ENCODE measurements around the gene MTF2. TPM values are rescaled to one million over a fixed set of nuclear protein-coding genes. Genes with fewer than 3 reads are reported as not detected.

MTF2 gene
- polyA plus RNA-seq, 1 donor (not counting 4 experiments of a cell fraction or from before 2014, with no cell fraction given): 24.8 TPM

DNA sequence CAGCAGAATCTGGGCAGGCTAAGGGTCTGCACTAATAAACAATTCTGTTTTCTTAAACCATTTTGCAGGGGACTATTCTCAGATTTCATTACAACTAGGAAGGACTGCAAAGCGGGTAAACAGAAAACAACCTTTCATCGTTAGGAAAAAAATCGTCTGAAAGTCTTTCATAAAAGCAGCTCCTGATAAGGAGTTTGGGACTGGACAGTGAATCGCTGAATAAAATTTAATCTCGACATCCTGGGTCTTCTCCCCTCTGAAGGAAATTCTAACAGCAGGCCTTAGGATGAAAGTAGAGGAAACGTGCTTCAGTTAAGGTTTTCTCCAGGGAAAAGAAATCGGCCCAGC is 471 bp upstream of the MTF2 start:
- H3K4me1 ChIP-seq (ENCODE audit: control insufficient read depth, extremely low read depth, insufficient read depth, low read length): peaks cover 18% of the 10 kb centered on the region
- peaks cover 48% of the 10 kb centered on the region for H3K79me2 ChIP-seq (ENCODE audit: control insufficient read depth, insufficient read depth, low read length)
- H4K20me1 ChIP-seq (ENCODE audit: control insufficient read depth, extremely low read depth, insufficient read depth, low read length): no peaks in the 10 kb centered on the region
- no peaks in the 10 kb centered on the region for H3K9me3 ChIP-seq (ENCODE audit: control insufficient read depth, low read depth, low read length)
- H3K27me3 ChIP-seq (ENCODE audit: control insufficient read depth, extremely low read depth, insufficient read depth, low read length): no peaks in the 10 kb centered on the region
- H3K36me3 ChIP-seq (ENCODE audit: control insufficient read depth in 2 of 2, extremely low read depth in 1 of 2, insufficient read depth in 2 of 2, low read length in 2 of 2): peaks cover 0 to 3% of the 10 kb centered on the region in 2 experiments
- no peaks in the 10 kb centered on the region for H3K9me1 ChIP-seq (ENCODE audit: control insufficient read depth, extremely low read depth, insufficient read depth, low read length)
- H3K9ac ChIP-seq (ENCODE audit: control insufficient read depth, extremely low read depth, insufficient read depth, low read length): peak overlapping the region; percentile 97
- TF ChIP-seq, protein P1, sequence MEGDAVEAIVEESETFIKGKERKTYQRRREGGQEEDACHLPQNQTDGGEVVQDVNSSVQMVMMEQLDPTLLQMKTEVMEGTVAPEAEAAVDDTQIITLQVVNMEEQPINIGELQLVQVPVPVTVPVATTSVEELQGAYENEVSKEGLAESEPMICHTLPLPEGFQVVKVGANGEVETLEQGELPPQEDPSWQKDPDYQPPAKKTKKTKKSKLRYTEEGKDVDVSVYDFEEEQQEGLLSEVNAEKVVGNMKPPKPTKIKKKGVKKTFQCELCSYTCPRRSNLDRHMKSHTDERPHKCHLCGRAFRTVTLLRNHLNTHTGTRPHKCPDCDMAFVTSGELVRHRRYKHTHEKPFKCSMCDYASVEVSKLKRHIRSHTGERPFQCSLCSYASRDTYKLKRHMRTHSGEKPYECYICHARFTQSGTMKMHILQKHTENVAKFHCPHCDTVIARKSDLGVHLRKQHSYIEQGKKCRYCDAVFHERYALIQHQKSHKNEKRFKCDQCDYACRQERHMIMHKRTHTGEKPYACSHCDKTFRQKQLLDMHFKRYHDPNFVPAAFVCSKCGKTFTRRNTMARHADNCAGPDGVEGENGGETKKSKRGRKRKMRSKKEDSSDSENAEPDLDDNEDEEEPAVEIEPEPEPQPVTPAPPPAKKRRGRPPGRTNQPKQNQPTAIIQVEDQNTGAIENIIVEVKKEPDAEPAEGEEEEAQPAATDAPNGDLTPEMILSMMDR (optimal IDR thresholded peaks at IDR 0.05 in 1 of 3, IDR thresholded peaks at IDR 0.05 in 1 of 3, conservative IDR thresholded peaks at IDR 0.05 in 1 of 3; ENCODE audit: extremely low read depth in 1 of 3, insufficient read depth in 2 of 3, low read length in 3 of 3): no peak
- TF ChIP-seq EZH2 (IDR thresholded peaks at IDR 0.05; ENCODE audit: low read length): no peak
- H3K4me2 ChIP-seq (ENCODE audit: control insufficient read depth, extremely low read depth, insufficient read depth, low read depth, low read length): peak overlapping the region; percentile 99
- H3K4me3 ChIP-seq (ENCODE audit: control insufficient read depth in 2 of 3, extremely low read depth in 1 of 3, insufficient read depth in 2 of 3, low read depth in 1 of 3, low read length in 3 of 3): peak overlapping the region; percentile 98 to 100 (median 99)
- peak overlapping the region; percentile 99 for H2AFZ ChIP-seq (ENCODE audit: control insufficient read depth, low read length)
- DNase-seq (ENCODE audit: low read depth, low spot score): no peak
- peak overlapping the region; percentile 97 for H3K27ac ChIP-seq (ENCODE audit: control insufficient read depth, insufficient read depth, low read length)
- no peak for FAIRE-seq
- dilution Hi-C loops (cut with MboI; ENCODE audit: extremely low pct_ligation_motif_present, low sequenced_read_pairs): no loop called here

DNA sequence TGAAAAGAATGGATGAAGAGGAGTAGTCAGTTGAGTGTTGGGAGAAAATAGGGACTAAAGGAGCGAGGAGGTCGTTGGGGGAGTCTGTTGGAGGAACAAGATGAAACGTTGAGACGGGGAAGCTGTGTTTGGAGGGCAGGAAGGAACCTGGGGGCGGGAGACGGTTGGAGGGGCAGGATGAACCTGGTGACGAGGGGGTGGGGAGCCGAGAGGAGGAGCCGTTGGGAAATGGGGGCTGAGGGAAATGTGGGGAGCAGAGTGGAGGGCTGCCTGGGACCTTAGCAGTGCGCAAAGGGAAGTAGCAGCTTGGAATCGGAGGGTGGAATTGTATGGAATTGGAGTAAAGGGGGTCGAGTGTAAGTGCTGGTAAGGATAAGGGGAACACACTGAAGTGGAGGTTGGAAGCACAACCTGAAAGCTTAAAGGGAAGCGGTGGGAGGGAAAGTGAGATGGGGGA is 630 bp downstream of the MTF2 start:
- H3K4me1 ChIP-seq (ENCODE audit: control insufficient read depth, extremely low read depth, insufficient read depth, low read length): peaks cover 18% of the 10 kb centered on the region
- peak overlapping the region; percentile 99 for H2AFZ ChIP-seq (ENCODE audit: control insufficient read depth, low read length)
- peak overlapping the region; percentile 97 for H3K9ac ChIP-seq (ENCODE audit: control insufficient read depth, extremely low read depth, insufficient read depth, low read length)
- H3K79me2 ChIP-seq (ENCODE audit: control insufficient read depth, insufficient read depth, low read length): peaks cover 59% of the 10 kb centered on the region
- TF ChIP-seq, protein P1 (optimal IDR thresholded peaks at IDR 0.05 in 1 of 3, IDR thresholded peaks at IDR 0.05 in 1 of 3, conservative IDR thresholded peaks at IDR 0.05 in 1 of 3; ENCODE audit: extremely low read depth in 1 of 3, insufficient read depth in 2 of 3, low read length in 3 of 3): no peak
- no peak for TF ChIP-seq EZH2 (IDR thresholded peaks at IDR 0.05; ENCODE audit: low read length)
- H3K9me3 ChIP-seq (ENCODE audit: control insufficient read depth, low read depth, low read length): no peaks in the 10 kb centered on the region
- dilution Hi-C loops (cut with MboI; ENCODE audit: extremely low pct_ligation_motif_present, low sequenced_read_pairs): no loop called here
- no peaks in the 10 kb centered on the region for H3K27me3 ChIP-seq (ENCODE audit: control insufficient read depth, extremely low read depth, insufficient read depth, low read length)
- H3K36me3 ChIP-seq (ENCODE audit: control insufficient read depth in 2 of 2, extremely low read depth in 1 of 2, insufficient read depth in 2 of 2, low read length in 2 of 2): peaks cover 0 to 3% of the 10 kb centered on the region in 2 experiments
- H4K20me1 ChIP-seq (ENCODE audit: control insufficient read depth, extremely low read depth, insufficient read depth, low read length): no peaks in the 10 kb centered on the region
- peak overlapping the region; percentile 97 for H3K27ac ChIP-seq (ENCODE audit: control insufficient read depth, insufficient read depth, low read length)
- H3K9me1 ChIP-seq (ENCODE audit: control insufficient read depth, extremely low read depth, insufficient read depth, low read length): no peaks in the 10 kb centered on the region
- no peak for DNase-seq (ENCODE audit: low read depth, low spot score)
- H3K4me3 ChIP-seq (ENCODE audit: control insufficient read depth in 2 of 3, extremely low read depth in 1 of 3, insufficient read depth in 2 of 3, low read depth in 1 of 3, low read length in 3 of 3): peak overlapping the region; percentile 98 to 100 (median 99)
- H3K4me2 ChIP-seq (ENCODE audit: control insufficient read depth, extremely low read depth, insufficient read depth, low read depth, low read length): peak overlapping the region; percentile 99
- FAIRE-seq: no peak

Data from keratinocyte (primary cell).